ENCODE measurements around the gene MYO1D.

GRCh38 chr17:32672711-32673110 lies 204.2 kb downstream of the MYO1D start:
- TF ChIP-seq POLR2A (IDR thresholded peaks at IDR 0.05), result no peak
- no peak for TF ChIP-seq CTCF (IDR thresholded peaks at IDR 0.05)

Measured in body of pancreas (tissue), 4 donors.